ENCODE measurements around the gene WDR86. TPM values are rescaled to one million over a fixed set of nuclear protein-coding genes. Genes with fewer than 3 reads are reported as not detected.

Gene WDR86
- polyA plus RNA-seq, 6 donors from 2014 or later, result 1.4 to 3.5 (median 1.9) TPM

DNA sequence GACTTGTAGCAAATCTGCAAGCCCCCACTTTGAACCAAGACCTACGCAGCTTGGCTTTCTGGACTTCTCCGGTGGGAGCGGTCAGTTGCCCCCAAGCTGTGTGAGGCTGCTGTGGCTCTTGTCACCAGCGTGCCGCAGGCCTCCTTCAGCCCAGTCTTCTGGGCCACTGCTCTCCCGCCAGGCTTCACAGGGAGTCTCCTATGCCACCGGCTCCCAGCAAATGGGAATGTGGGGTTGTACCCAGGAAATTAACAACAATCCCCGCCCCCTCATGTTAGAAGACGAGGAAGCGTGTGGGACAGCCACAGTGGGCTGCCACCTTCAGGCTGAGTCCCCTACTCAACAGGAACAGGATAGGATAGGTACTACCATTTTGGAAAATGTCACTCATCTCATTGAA, 4.2 kb downstream of the WDR86 start:
- no peaks in the 10 kb centered on the region for H3K36me3 Mint-ChIP-seq
- no peak overlapping the region for H3K4me3 Mint-ChIP-seq
- ATAC-seq (ENCODE audit: low read depth in 2 of 2), result no peak
- H3K27ac Mint-ChIP-seq, result peak overlapping the region in 2 of 6 donors; percentile 54 to 72
- peaks cover 2 to 24% (median 14%) of the 10 kb centered on the region in 3 donors for H3K27me3 Mint-ChIP-seq
- no peak for DNase-seq
- H3K9me3 Mint-ChIP-seq, result no peaks in the 10 kb centered on the region
- peaks cover 15 to 23% (median 19%) of the 10 kb centered on the region in 3 donors for H3K4me1 Mint-ChIP-seq

DNA sequence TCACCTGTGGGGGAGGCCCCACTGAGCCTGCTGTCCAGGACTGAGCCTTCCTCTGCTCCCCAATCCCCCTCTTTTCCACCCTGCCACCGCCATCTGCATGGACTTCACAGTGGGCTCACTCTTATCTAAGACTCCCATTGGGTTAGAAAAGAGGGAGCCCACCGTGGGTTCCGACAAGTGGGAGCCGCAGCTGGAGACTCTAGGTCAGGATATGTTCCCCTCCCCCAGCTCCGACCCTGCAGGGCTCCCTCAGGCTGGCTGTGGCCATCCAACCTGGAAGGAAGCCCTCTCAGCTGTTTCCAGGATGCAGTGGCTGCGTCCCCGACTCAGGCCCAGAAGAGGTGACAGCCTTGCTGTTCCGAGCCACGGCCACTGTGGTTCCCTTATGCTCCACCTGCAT, 4.8 kb downstream of the WDR86 start:
- Mint-ChIP-seq H3K4me3 (no peak overlapping the region), H3K27ac (peak overlapping the region in 3 of 6 donors; percentile 47 to 77 (median 54)), H3K4me1 (peaks cover 15 to 24% (median 20%) of the 10 kb centered on the region in 3 donors), H3K36me3 (no peaks in the 10 kb centered on the region), H3K9me3 (no peaks in the 10 kb centered on the region), H3K27me3 (peaks cover 0 to 26% (median 9%) of the 10 kb centered on the region in 3 donors)
- no peak for ATAC-seq (ENCODE audit: low read depth in 2 of 2)
- DNase-seq, result no peak

DNA sequence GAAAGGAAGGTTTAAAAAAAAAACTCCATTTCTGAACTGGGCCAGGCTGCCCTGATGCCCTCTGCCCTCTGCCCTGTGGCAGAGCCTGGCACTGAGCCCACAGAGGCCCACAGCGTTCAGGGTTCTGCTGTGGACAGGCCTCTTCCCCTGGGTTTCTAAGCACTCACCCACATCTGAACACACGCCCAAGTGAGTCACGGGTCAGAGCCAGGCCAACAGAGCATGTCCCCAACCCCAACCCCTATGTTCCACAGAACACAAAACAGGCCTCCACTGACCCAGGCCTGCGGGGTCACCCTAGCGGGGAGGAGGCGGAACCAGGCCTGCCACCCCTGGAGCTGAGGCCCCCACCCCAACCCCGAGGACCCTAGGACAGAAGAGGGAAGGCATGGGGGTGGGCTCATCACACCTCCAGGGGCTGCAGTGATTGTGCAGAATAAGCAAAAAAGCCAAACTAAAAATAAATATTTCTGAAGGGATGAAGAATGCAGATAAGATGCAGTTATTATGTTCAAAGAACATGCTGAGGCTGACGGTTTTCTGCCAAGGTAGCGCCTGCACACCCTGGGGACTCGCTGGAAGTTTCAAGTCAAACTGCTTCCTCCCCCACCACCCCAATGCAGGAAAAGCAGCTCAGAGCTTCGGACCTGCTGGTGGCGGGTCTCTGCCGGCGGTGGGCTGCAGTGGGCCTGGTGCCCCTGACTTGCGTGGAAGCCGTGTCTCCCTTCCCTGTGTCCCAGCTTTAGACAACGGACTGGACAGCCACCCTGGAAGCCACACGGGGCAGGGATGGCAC, 5.4 kb downstream of the WDR86 start:
- peaks cover 15 to 26% (median 20%) of the 10 kb centered on the region in 3 donors for H3K4me1 Mint-ChIP-seq
- no peaks in the 10 kb centered on the region for H3K36me3 Mint-ChIP-seq
- no peak for DNase-seq
- no peak overlapping the region for H3K4me3 Mint-ChIP-seq
- H3K27me3 Mint-ChIP-seq, result peaks cover 0 to 26% (median 8%) of the 10 kb centered on the region in 3 donors
- H3K9me3 Mint-ChIP-seq, result no peaks in the 10 kb centered on the region
- H3K27ac Mint-ChIP-seq, result peak overlapping the region in 4 of 6 donors; percentile 47 to 77 (median 64)
- ATAC-seq (ENCODE audit: low read depth in 2 of 2), result no peak

DNA sequence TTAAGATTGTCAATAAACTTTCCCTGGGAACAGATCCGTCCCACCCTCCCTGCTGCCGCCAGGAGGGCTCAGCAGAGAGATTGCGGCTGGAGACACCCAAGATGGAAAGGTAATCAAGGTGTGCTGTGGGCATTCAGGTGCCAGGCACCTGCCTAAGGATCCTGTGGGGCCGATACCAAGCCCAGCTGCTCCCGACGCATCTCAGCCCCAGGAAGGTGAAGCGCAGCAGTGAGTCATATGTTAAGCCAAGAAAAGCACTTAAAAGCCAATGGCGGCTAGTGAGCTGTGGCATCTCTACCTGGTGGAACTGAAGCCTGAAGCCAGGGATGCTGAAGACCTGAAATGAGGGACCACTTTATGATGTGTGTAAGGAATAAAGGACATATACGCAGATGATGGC, 6.1 kb downstream of the WDR86 start:
- ATAC-seq (ENCODE audit: low read depth in 2 of 2), result no peak
- H3K36me3 Mint-ChIP-seq, result no peaks in the 10 kb centered on the region
- H3K4me3 Mint-ChIP-seq, result no peak overlapping the region
- peaks cover 11 to 21% (median 17%) of the 10 kb centered on the region in 3 donors for H3K4me1 Mint-ChIP-seq
- H3K9me3 Mint-ChIP-seq, result no peaks in the 10 kb centered on the region
- peak overlapping the region in 2 of 6 donors; percentile 53 to 54 for H3K27ac Mint-ChIP-seq
- peaks cover 0 to 23% (median 5%) of the 10 kb centered on the region in 3 donors for H3K27me3 Mint-ChIP-seq
- no peak for DNase-seq

DNA sequence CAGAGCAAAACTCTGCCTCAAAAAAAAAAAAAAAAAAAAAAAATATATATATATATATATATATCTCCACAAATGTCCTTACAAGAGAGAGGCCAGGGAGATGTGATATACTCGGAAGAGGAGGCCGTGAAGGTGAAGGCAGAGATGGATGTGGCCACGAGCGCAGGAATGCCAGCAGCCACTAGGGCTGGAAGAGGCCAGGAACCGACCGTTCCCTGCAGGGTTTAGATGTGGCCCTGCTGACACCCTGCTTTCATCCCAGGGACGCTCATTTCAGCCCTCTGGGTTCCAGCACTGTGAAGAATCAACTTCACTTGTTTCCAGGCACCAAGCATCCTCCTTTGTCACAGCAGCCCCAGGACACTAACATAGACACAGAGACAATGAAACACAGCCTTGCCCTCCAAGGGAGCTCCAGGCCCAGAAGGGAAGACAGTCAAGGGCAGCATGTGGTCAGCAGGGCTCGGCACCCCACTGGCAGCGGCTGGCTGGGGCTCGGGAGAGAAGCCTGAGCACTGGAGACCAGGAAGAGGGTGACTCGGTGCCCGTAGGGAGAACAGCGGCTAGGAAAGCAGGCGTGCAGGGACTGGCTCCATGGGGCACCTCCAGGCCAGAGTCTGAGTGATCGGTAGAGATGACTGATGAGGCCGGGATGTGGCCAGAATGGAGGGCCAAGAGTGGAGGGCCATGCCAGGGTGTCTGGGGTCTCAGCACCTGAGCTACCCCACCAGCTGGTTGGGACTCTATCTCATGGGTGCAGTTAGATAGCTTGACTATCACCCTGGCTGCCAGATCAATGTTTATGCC, 7.6 kb downstream of the WDR86 start:
- Mint-ChIP-seq H3K9me3 (peaks cover 0 to 4% (median 0%) of the 10 kb centered on the region in 7 donors), H3K27me3 (peaks cover 0 to 16% (median 0%) of the 10 kb centered on the region in 3 donors), H3K36me3 (no peaks in the 10 kb centered on the region), H3K4me3 (no peak overlapping the region), H3K27ac (peak overlapping the region in 5 of 6 donors; percentile 61 to 81 (median 72)), H3K4me1 (peaks cover 12 to 16% (median 13%) of the 10 kb centered on the region in 3 donors)
- no peak for ATAC-seq (ENCODE audit: low read depth in 2 of 2)
- DNase-seq, result no peak

DNA sequence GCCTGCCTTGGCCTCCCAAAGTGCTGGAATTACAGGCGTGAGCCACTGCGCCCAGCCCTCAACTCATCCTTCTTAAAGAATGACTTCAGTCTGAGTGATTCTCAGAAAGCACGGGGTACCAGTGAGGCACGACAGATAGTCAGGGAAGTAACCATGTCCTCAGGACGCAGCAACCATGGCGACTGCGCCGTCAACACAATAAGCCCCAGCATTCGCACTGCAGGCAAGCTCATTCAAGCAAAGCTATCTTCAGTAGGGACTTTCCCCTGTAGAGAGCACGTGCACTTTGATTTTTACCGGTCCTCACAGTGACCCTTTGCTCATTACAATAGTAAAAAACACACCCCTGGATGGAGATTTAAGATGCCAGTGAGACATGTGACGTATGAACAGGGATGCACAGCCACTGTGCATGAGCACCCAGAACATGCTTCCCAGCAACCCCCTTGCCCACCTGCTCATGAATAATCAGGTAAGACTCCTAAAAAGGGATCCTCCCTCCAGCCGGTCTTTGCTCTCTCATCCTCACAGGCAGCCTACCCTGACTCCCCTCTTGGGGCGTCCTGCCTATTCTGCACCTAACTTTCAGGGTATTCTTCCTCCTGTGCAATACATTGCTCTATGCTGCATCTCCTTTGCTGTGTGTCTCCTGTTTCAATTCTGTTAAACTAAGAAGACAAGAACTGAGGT, 9.1 kb downstream of the WDR86 start:
- Mint-ChIP-seq H3K9me3 (peaks cover 0 to 4% (median 0%) of the 10 kb centered on the region in 7 donors), H3K4me3 (peak overlapping the region in 6 of 8 donors; percentile 32 to 82 (median 45)), H3K4me1 (peaks cover 12 to 16% (median 13%) of the 10 kb centered on the region in 3 donors), H3K27ac (peak overlapping the region; percentile 97 to 99 (median 98)), H3K36me3 (no peaks in the 10 kb centered on the region), H3K27me3 (peaks cover 0 to 7% (median 0%) of the 10 kb centered on the region in 3 donors)
- ATAC-seq (ENCODE audit: low read depth in 2 of 2), result peak; percentile 91 to 93
- peak; percentile 85 for DNase-seq

DNA sequence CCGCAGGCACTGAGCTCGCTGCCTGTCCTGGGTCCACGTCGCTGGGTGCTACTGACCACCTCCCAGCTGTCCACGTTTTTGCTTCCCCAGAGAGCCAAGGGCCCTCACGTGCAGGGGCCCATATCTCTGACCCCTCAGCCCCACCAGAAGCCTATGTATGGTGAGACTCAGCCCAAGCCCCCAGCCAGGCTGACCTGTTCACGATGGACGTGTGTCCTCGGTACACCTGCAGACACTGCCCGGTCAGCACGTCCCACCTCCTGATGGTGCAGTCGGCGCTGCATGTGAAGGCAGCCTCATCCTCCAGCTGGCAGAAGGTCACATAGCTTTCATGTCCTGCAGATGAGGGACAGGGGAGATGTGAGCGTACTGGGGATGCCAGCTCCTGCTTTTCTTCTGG, 9.9 kb downstream of the WDR86 start:
- DNase-seq, result no peak
- peak overlapping the region; percentile 97 to 99 (median 98) for H3K27ac Mint-ChIP-seq
- H3K4me3 Mint-ChIP-seq, result peak overlapping the region in 1 of 8 donors; percentile 35
- H3K36me3 Mint-ChIP-seq, result no peaks in the 10 kb centered on the region
- H3K27me3 Mint-ChIP-seq, result peaks cover 0 to 7% (median 0%) of the 10 kb centered on the region in 3 donors
- H3K9me3 Mint-ChIP-seq, result peaks cover 0 to 4% (median 0%) of the 10 kb centered on the region in 7 donors
- peaks cover 12 to 16% (median 13%) of the 10 kb centered on the region in 3 donors for H3K4me1 Mint-ChIP-seq
- no peak for ATAC-seq (ENCODE audit: low read depth in 2 of 2)

DNA sequence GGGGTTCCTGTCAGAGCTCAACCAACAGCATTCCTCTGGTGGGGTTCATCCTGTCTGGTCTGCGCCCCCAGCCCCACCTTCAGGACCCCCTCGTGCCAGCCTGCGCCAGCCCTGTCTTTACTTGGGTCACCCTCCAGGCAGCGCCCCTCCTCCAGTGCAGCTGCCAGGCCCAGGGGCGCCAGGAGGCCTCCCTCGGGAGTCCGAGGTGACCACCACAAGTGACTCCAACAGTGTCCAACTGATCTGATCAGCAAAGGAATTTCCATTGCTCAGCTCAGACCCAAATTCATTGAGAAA, 10.6 kb downstream of the WDR86 start:
- peaks cover 12 to 16% (median 13%) of the 10 kb centered on the region in 3 donors for H3K4me1 Mint-ChIP-seq
- H3K4me3 Mint-ChIP-seq, result no peak overlapping the region
- DNase-seq (no peak), ATAC-seq (ENCODE audit: low read depth in 2 of 2) (no peak)
- peaks cover 0 to 4% (median 0%) of the 10 kb centered on the region in 7 donors for H3K9me3 Mint-ChIP-seq
- H3K27ac Mint-ChIP-seq, result peak overlapping the region in 4 of 6 donors; percentile 9 to 98 (median 65)
- H3K27me3 Mint-ChIP-seq, result peaks cover 0 to 7% (median 0%) of the 10 kb centered on the region in 3 donors
- H3K36me3 Mint-ChIP-seq, result no peaks in the 10 kb centered on the region

DNA sequence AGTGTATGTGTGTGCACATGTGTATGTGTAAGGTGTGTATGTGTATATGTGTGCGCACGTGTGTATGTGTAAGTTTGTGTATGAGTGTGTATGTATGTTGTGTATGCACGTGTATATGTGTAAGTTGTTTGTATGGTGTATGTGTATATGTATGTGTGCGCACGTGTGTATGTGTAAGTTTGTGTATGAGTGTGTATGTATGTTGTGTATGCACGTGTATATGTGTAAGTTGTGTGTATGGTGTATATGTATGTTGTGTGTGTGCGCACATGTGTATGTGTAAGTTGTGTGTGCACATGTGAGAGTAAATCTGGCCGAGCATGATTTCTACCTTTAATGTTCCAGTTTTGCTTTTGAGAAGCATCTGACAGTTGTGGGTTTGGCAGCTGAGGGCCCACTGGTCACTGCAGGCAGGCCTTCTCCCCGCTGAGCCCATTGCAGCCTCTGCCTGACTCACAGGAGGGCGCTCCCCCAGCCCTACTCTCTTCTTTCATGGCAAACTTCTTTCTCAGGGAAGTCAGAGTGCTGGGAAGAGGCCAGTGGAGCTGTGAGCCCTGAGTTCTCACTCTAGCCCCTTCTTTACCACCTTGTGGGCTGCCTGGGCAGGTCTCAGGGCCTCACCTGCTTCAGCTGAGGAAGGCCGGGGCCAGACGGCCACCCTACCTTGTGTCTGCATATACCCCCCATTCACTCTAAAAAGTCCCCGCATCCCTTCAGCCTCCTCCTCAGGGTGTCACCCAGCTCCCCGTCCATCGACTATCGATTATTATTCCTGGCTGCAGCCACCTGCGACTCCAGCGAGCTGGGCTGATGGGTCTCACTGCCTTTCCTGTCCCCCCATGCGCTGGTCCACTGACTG, 11.2 kb downstream of the WDR86 start:
- Mint-ChIP-seq H3K9me3 (peaks cover 0 to 4% (median 0%) of the 10 kb centered on the region in 7 donors), H3K27me3 (peaks cover 0 to 7% (median 0%) of the 10 kb centered on the region in 3 donors), H3K27ac (peak overlapping the region; percentile 9 to 97 (median 45)), H3K36me3 (no peaks in the 10 kb centered on the region), H3K4me3 (no peak overlapping the region), H3K4me1 (peaks cover 12 to 16% (median 13%) of the 10 kb centered on the region in 3 donors)
- ATAC-seq (ENCODE audit: low read depth in 2 of 2), result no peak
- DNase-seq, result no peak

- H3K4me1 Mint-ChIP-seq, result peaks cover 13 to 17% (median 16%) of the 10 kb centered on the region in 3 donors
- ATAC-seq (ENCODE audit: low read depth in 2 of 2), result no peak
- no peak for DNase-seq
Measured at GRCh38 chr7:151397026-151397425, 12.8 kb downstream of the WDR86 start.

DNA sequence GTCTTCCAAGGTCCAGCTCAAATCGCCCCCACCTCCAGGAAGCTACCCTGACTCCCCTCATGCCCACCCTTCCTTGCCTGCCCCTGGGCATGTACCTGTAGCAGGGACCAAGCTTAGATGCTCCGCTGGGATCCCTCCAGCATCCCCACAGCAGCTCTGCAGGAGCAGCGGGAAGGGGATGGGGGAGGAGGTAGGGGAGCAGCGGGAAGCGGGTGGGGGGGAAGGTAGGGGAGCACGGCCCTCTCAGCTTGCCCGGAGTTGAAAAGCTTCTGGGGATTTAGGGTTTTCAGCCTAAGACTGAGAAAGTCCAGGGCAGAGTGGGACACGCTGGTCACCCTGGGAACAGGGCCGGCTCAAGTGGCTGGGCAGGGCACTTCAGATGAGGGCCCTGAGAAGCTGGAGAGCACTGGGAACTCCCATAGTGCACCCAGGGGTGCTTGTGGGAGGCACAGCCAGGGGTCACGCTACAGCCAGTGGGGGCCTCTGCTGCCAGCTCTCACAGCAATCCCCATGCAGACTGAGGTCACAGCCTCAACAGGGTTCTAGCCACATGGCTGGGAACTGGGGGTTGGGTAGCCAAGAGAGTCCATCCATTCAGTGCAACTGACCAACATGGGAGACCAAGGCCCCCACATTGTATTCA, 13.4 kb downstream of the WDR86 start:
- H3K4me3 Mint-ChIP-seq, result no peak overlapping the region
- H3K4me1 Mint-ChIP-seq, result peaks cover 12 to 16% (median 15%) of the 10 kb centered on the region in 3 donors
- H3K27me3 Mint-ChIP-seq, result peaks cover 8 to 18% (median 11%) of the 10 kb centered on the region in 3 donors
- H3K9me3 Mint-ChIP-seq, result peaks cover 0 to 4% (median 0%) of the 10 kb centered on the region in 7 donors
- no peaks in the 10 kb centered on the region for H3K36me3 Mint-ChIP-seq
- ATAC-seq (ENCODE audit: low read depth in 2 of 2), result no peak
- peak overlapping the region in 1 of 6 donors; percentile 70 for H3K27ac Mint-ChIP-seq
- no peak for DNase-seq

More at GRCh38 chr7:151397026-151397425, 12.8 kb downstream of the WDR86 start:
- Mint-ChIP-seq H3K4me3 (no peak overlapping the region), H3K9me3 (peaks cover 0 to 4% (median 0%) of the 10 kb centered on the region in 7 donors), H3K27ac (peak overlapping the region in 3 of 6 donors; percentile 58 to 82 (median 70)), H3K36me3 (no peaks in the 10 kb centered on the region), H3K27me3 (peaks cover 8 to 15% (median 11%) of the 10 kb centered on the region in 3 donors)

DNA sequence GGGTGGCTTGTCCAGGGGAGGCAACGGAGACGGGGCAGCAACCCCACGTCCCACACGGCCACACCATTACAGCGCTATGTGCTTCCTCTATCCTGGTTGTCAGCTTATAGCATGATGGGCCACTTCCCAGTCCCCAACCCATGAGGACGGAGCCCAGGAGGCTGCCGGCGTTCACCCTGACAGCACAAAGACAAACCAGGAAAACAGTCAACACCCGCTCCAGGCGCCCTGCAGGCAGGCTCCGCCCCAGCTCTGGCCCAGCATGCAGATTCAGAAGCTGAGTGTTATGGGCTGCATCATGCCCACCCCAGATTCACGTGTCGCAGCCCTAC, 14.8 kb downstream of the WDR86 start:
- Mint-ChIP-seq H3K4me3 (no peak overlapping the region), H3K4me1 (peaks cover 3 to 5% (median 5%) of the 10 kb centered on the region in 3 donors), H3K27me3 (peaks cover 11 to 31% (median 21%) of the 10 kb centered on the region in 3 donors), H3K27ac (peak overlapping the region in 1 of 6 donors; percentile 60), H3K36me3 (no peaks in the 10 kb centered on the region), H3K9me3 (peaks cover 0 to 4% (median 0%) of the 10 kb centered on the region in 7 donors)
- DNase-seq (no peak), ATAC-seq (ENCODE audit: low read depth in 2 of 2) (no peak)

Data from naive B cell (primary cell).